NCI-H1417 treated with DMSO at 0.1 percent for 48 hours (cell line): Measurements from ENCODE around the gene P2RX3.
"Not testable (repeated sequence)": the region's sequence is repeated elsewhere in the genome, so short reads cannot be mapped to it uniquely, and the experiment has no call there.

Experiments
- DNase-seq: peaks from one replicate; lab custom pipeline; 2025; lab: John Stamatoyannopoulos, UW

Gene P2RX3

DNA sequence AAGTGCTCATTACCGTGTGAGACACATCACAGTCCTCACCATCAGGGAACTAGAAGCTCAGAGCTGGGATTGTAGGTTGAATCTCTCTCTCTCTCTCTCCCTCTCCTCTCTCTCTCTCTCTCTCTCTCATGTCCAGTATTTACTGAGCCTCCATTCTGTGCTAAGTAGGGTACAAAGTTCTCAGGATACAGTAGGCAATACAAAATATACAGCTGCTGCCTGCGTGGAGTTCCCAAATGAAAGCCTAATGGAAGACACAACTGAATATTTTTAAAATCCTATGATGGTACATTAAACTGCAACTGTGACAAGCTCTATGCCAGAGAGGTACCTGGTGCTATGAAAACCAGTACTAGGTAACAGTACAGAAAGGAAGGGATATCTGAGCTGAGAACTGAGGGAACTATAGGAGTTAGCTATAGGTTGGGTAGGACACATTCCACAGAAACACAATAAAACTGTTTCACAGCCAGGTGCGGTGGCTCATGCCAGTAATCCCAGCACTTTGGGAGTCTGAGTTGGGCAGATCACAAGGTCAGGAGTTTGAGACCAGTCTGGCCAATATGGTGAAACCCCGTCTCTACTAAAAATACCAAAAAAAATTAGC is 61.9 kb downstream of the P2RX3 start:
- no peak for DNase-seq

DNA sequence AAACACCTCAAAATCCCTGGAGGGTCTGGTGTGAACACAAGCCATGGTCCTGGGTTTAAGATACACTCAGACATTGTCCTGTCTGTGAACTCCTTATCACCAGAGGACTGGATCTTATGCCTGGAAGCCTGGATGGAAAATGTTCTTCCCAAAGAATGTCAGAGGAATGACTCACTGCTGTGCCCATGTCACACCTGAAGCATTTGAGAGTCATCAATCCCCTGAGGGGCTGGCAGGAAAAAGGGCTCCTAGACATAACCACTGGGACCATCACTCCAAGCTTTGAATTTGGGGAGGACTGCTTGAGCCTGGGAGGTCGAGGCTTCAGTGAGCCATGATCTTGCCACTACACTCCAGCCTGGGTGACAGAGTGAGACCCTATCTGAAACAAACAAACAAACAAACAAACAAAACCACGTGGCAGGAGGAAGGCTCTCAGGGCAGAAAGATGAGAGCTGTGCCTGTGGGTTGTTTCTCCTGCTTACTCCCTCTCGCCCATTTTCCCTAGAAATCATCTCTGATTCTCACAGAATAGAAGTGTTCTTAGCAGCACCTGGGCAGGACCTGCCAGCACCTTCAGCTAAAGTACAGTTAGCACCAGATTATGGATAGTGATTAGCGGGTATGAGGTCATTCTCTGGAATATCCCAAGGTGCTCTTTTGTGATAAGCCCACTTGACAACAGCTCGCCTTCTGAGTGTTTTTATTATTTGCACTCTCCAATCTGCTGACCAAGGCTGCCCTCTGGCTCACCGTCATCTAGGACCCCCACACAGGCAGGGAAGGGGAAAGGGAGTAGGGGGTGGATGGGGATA is 64.2 kb downstream of the P2RX3 start:
- DNase-seq, result no peak

DNA sequence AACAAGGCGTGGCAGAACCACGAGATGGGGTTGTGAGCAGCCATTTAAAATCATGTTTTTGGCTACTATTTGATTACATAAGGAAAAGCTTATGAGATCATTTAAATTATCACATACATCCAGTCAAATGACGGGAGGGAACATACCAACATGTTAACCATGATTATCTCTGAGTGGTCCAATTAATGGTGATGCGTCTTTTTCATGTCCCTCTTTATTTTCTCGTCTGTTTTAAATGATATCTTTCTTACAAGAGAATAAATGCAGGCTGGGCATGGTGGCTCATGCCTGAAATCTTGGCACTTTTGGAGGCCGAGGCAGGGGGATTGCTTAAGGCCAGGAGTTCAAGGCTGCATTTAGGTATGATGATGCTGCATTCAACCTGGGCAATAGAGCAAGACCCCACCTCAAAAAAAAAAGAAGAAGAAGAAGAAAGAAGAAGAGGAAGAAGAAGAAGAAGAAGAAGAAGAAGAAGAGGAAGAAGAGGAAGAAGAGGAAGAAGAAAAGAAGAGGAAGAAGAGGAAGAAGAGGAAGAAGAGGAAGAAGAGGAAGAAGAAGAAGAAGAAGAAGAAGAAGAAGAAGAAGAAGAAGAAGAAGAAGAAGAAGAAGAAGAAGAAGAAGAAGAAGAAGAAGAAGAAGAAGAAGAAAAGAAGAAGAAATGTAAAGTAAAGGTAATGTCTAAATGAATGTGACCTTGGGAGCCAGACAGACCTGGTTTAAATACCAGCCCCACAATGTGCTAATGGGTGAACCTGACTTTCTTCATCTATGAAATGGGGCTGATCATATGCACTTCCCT is 65.0 kb downstream of the P2RX3 start:
- not testable (repeated sequence) for DNase-seq

GRCh38 chr11:57403802-57404147 is 65.6 kb downstream of the P2RX3 start:
- DNase-seq, result no peak

- no peak for DNase-seq
Observed at GRCh38 chr11:57405271-57405860, 67.2 kb downstream of the P2RX3 start.

DNA sequence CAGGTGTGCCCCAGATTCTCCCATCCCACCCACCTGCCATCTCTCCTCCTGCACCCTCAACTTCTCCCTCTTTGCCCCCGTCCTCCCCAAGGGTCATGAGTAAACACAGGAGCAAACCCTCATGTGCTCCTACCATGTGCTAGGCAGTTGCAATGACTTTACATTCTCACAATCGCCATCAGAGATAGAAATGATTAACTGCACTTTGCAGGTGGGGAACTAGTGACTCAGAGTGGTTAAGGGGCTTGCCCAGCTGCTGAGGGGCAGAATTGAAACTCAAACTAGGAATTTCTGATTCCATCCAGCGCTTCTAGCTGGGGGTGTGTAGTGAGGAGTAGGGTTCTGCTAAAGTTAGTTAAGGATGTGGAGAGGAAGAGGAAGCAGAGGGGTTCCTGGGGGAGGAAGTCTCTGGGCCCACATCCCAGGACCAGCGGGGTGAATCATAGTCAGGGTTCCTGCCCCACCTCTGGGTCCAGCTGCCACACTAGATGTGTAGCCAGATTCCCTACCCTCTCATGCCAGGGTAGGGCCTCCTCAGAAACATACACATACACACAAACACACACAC is 68.3 kb downstream of the P2RX3 start:
- no peak for DNase-seq

GRCh38 chr11:57407010-57407920 is 69.1 kb downstream of the P2RX3 start:
- no peak for DNase-seq

- no peak for DNase-seq
Observed at GRCh38 chr11:57407941-57408475, 69.9 kb downstream of the P2RX3 start.

- DNase-seq, result no peak
Observed at GRCh38 chr11:57408771-57409170, 70.6 kb downstream of the P2RX3 start.

GRCh38 chr11:57409321-57410100 is 71.4 kb downstream of the P2RX3 start:
- DNase-seq, result no peak

DNA sequence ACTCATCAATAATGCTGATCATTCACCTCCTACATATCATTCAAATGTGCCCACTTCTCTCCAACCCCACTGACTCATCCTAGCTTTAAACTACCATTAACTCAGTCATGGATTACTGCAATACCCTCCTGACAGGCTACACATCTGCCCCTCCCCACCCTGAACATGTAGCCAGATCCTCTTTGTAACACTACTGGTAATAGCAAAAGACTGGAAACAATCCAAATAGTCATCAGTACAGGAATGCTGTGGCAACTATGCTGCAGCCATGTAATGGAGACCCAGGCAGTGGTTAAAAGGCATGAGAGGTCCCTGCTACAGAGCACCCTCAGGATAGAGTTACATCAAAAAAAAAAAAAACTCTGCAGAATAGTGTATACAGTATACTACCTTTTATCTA is 72.1 kb downstream of the P2RX3 start:
- DNase-seq, result no peak

DNA sequence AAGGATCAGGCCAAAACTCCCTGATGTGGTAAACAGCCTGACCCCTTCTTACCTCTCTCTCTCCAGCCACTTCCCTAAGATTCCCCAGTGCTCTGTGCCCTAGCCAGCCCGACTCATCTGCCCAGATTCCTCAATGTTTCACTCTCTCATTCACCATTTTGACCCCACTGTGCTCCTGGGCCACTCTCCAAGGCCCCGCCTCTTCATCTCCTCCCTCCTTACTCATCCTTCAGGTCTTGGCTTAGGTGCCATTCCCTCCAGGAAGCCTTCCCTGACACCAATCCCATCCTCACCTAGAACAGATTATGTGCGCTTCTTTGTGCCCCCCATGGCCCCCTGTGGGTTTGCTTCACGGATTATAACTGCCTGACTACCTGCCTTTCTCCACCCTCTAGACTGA is 75.5 kb downstream of the P2RX3 start:
- no peak for DNase-seq

DNA sequence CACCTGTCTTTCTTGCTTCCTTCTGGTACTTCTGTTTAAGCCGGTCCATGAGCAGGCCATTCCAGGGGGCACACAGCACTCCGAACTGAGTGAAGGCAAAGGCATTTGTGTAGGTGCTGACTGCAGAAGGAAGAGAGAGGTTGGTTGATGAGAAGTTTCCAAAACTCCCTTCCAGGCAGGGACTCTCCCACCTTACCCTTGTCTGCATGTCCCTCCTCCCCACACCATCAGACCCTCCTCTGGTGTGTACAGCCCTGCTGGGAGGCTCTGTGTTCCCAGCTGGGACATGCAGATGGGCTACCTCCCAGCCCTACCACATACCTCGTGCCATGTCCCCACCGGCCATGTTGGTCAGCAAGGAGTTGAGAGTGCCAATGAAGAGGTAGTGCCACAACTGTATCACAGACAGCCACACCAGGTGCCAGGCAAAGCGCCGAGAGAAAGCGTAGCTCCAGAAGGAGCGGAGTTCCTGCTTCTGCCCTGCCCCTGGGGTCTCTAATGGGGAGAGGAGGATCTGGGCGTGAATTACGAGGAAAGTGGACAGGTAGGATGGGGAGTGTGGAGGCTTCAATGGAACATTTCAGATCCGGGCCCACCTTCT is 76.6 kb downstream of the P2RX3 start:
- no peak for DNase-seq

DNA sequence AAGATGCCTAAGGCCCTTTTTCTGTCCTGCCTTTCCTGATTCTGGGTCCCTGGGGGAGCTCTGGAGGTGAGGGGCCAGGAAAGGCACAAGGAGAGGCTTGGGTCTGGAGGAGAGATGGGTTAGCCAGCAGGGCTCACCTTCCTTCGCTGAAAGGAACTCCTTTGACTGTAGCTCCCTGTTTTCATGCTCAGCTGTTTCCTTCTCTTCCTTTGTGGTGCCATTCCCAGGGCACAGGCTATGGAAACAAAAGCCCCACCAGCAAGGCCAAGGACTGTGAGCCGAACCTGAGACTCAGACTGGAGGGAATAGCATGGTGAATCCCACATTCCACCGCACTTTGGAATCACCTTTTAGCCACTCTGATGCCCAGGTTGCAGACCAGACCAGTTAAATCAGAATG is 78.3 kb downstream of the P2RX3 start:
- no peak for DNase-seq

- no peak for DNase-seq
Observed at GRCh38 chr11:57417056-57417455, 78.9 kb downstream of the P2RX3 start.

DNA sequence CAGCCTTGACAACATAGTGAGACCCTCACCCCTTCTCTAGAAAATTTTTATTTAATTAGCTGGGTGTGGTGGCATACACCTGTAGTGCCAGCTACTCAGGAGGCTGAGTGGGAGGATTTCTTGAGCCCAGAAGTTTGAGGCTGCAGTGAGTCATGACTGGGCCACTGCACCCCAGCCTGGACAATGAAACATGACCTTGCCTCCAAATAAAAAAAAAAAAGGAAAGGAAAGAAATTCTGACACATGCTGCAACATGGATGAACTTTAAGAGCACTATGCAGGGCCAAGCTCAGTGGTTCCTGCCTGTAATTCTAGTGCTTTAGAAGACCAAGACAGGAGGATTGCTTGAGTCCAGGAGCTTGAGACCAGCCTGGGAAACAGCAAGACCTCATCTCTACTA is 80.0 kb downstream of the P2RX3 start:
- no peak for DNase-seq

DNA sequence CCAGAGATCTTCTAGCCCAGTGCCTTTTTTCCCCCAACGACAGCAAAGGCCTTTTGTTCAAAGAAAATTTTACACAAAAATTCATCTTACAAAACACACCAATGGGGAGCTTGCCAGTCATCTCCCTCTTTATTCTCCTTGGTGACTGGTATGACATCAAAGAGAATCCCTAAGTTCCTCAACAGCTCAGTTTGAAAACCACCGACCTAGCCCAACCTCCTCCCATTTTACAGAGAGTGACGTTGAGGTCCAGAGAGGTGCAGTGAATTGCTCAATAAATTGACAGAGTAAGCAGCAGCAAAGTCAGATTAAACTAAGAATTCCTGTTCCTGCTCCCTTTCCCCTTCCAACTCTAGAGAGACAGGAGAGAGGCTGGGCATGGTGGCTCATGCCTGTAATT is 81.0 kb downstream of the P2RX3 start:
- no peak for DNase-seq

GRCh38 chr11:57421066-57421465 is 82.9 kb downstream of the P2RX3 start:
- no peak for DNase-seq

- no peak for DNase-seq
Observed at GRCh38 chr11:57421805-57422204, 83.7 kb downstream of the P2RX3 start.
